DOHH2 (cell line): Measurements from ENCODE around the gene LAMB1.

Experiments used
- H3F3A ChIP-seq: fragments of 200-600 bp; sonication (generic), shearing (Covaris generic); 2 replicates; pipeline ENCODE4 v1.6.0; 2016; ENCODE audit warnings: antibody characterized with exemption, mild to moderate bottlenecking; ENCODE audit not compliant: control insufficient read depth, insufficient read depth
- H3K27ac ChIP-seq: fragments of 200-600 bp; sonication (generic); 2 replicates; pipeline ENCODE4 v1.5.1; 2014; ENCODE audit warnings: low read depth, mild to moderate bottlenecking, low read length, moderate library complexity
- H3K27me3 ChIP-seq: fragments of 200-600 bp; sonication (generic); 2 replicates; pipeline ENCODE4 v1.6.1; 2014; ENCODE audit warnings: mild to moderate bottlenecking, low read length, mixed read lengths; ENCODE audit not compliant: control insufficient read depth
- H3K36me3 ChIP-seq: fragments of 200-600 bp; sonication (generic); 2 replicates; pipeline ENCODE4 v1.6.1; 2014; ENCODE audit warnings: mild to moderate bottlenecking, low read length, moderate library complexity, mixed read lengths; ENCODE audit not compliant: control insufficient read depth
- H3K4me1 ChIP-seq: fragments of 200-600 bp; sonication (generic); 2 replicates; pipeline ENCODE4 v1.6.1; 2014; ENCODE audit warnings: mild to moderate bottlenecking, low read length, mixed read lengths; ENCODE audit not compliant: control insufficient read depth
- H3K4me2 ChIP-seq: fragments of 200-600 bp; sonication (generic); 2 replicates; pipeline ENCODE4 v1.6.0; 2014; ENCODE audit warnings: mild to moderate bottlenecking, low read length, moderate library complexity
- H3K4me3 ChIP-seq: fragments of 200-600 bp; sonication (generic); 2 replicates; pipeline ENCODE4 v1.5.1; 2014; ENCODE audit warnings: mild to moderate bottlenecking, low read length, mixed read lengths
- H3K79me2 ChIP-seq: fragments of 200-600 bp; sonication (generic); 2 replicates; pipeline ENCODE4 v1.6.1; 2014; ENCODE audit warnings: mild to moderate bottlenecking, low read length, mixed read lengths; ENCODE audit not compliant: control insufficient read depth
- H3K9me2 ChIP-seq: fragments of 200-600 bp; sonication (generic); replicated peaks from 2 replicates; pipeline ENCODE4 v1.6.1; 2014; ENCODE audit warnings: mild to moderate bottlenecking, low read length, mixed read lengths; ENCODE audit not compliant: control insufficient read depth
- H3K9me3 ChIP-seq: fragments of 200-600 bp; sonication (generic); 2 replicates; pipeline ENCODE4 v1.6.1; 2014; ENCODE audit warnings: antibody characterized with exemption, low read length, mixed read lengths; ENCODE audit not compliant: control insufficient read depth, insufficient read depth
- H4K20me1 ChIP-seq: fragments of 200-600 bp; sonication (generic); 2 replicates; pipeline ENCODE4 v1.6.0; 2014; ENCODE audit warnings: low read depth, mild to moderate bottlenecking, antibody characterized with exemption, low read length, moderate library complexity; ENCODE audit not compliant: control insufficient read depth, insufficient read depth
- CTCF ChIP-seq: fragments of 200-600 bp; sonication (generic); IDR thresholded peaks from one replicate; pipeline ENCODE4 v1.5.1; 2014; ENCODE audit warnings: antibody characterized with exemption, mild to moderate bottlenecking, low read depth, low read length; ENCODE audit not compliant: poor library complexity, severe bottlenecking
- EZH2phosphoT487 ChIP-seq: fragments of 200-600 bp; sonication (generic); IDR thresholded peaks from 2 replicates; pipeline ENCODE4 v1.6.1; 2017; ENCODE audit warnings: borderline replicate concordance, mild to moderate bottlenecking, antibody characterized with exemption, low read length, moderate library complexity, mixed read lengths

The LAMB1 gene

GRCh38 chr7:107996072-107996882, 6.7 kb downstream of the LAMB1 start:
- Histone ChIP-seq H4K20me1 (no peaks in the 10 kb centered on the region), H3K4me1 (no peaks in the 10 kb centered on the region), H3K27me3 (peaks cover 13% of the 10 kb centered on the region), H3F3A (no peaks in the 10 kb centered on the region), H3K9me2 (no peaks in the 10 kb centered on the region), H3K9me3 (no peaks in the 10 kb centered on the region; the same call in 1 of the 2 replicates), H3K79me2 (no peaks in the 10 kb centered on the region), H3K27ac (no peak overlapping the region), H3K4me3 (no peak overlapping the region), H3K36me3 (no peaks in the 10 kb centered on the region), H3K4me2 (no peak overlapping the region)
- TF ChIP-seq EZH2phosphoT487 (no peak), CTCF (no peak)

- peaks cover 13% of the 10 kb centered on the region for H3K27me3 ChIP-seq
- TF ChIP-seq EZH2phosphoT487 (no peak), CTCF (no peak)
- H4K20me1 ChIP-seq: no peaks in the 10 kb centered on the region
- no peak overlapping the region for H3K4me2 ChIP-seq
- H3K4me1 ChIP-seq: no peaks in the 10 kb centered on the region
- H3K36me3 ChIP-seq: no peaks in the 10 kb centered on the region
- H3K9me3 ChIP-seq: no peaks in the 10 kb centered on the region; the same call in 1 of the 2 replicates
- H3F3A ChIP-seq: no peaks in the 10 kb centered on the region
- H3K79me2 ChIP-seq: no peaks in the 10 kb centered on the region
- no peak overlapping the region for H3K27ac ChIP-seq
- no peak overlapping the region for H3K4me3 ChIP-seq
- no peaks in the 10 kb centered on the region for H3K9me2 ChIP-seq
These were observed 7.5 kb downstream of the LAMB1 start for GRCh38 chr7:107995184-107996071.

GRCh38 chr7:107994421-107995030, 8.4 kb downstream of the LAMB1 start:
- no peak overlapping the region for H3K4me2 ChIP-seq
- peaks cover 13% of the 10 kb centered on the region for H3K27me3 ChIP-seq
- H3K27ac ChIP-seq: no peak overlapping the region
- TF ChIP-seq CTCF (no peak), EZH2phosphoT487 (no peak)
- no peaks in the 10 kb centered on the region for H3K36me3 ChIP-seq
- H3F3A ChIP-seq: no peaks in the 10 kb centered on the region
- no peaks in the 10 kb centered on the region for H4K20me1 ChIP-seq
- H3K79me2 ChIP-seq: no peaks in the 10 kb centered on the region
- no peak overlapping the region for H3K4me3 ChIP-seq
- H3K9me3 ChIP-seq: no peaks in the 10 kb centered on the region; the same call in 1 of the 2 replicates
- no peaks in the 10 kb centered on the region for H3K9me2 ChIP-seq
- H3K4me1 ChIP-seq: no peaks in the 10 kb centered on the region
